K562 treated with DMSO at 1 percent for 48 hours (cell line): ENCODE data around the gene HOXA6. TPM values are rescaled to one million over a fixed set of nuclear protein-coding genes. Genes with fewer than 3 reads are reported as not detected.

Source experiments
- total RNA-seq: library from RNA; unstranded; fragments of 300-600 nt; gene quantifications from 2 replicates; pipeline ENCODE4 v1.2.3, GENCODE V29; 2022; ENCODE audit warnings: low replicate concordance; ENCODE audit errors: extremely low read depth

The HOXA6 gene
- total RNA-seq, 1 experiment from 2014 or later, result not detected

Other genes with a start within 250 kb of the HOXA6 start
- not detected in 2 replicates for gene HOXA1, start 51.8 kb downstream of the HOXA6 start, total RNA-seq
- not detected in 2 replicates for gene HOXA2, start 45.1 kb downstream of the HOXA6 start, total RNA-seq
- gene HOXA4, start 17.0 kb downstream of the HOXA6 start, total RNA-seq, result not detected in 2 replicates
- not detected in 2 replicates for gene HOXA5, start 4.1 kb downstream of the HOXA6 start, total RNA-seq
- gene HOXA3, start 4.8 kb upstream of the HOXA6 start, total RNA-seq, result not detected in 2 replicates
- not detected in 2 replicates for gene HOXA7, start 8.9 kb upstream of the HOXA6 start, total RNA-seq
- gene HOXA9, start 17.8 kb upstream of the HOXA6 start, total RNA-seq, result not detected in 2 replicates
- not detected in 2 replicates for gene HOXA10, start 26.5 kb upstream of the HOXA6 start, total RNA-seq
- gene HOXA11, start 37.5 kb upstream of the HOXA6 start, total RNA-seq, result not detected in 2 replicates
- gene HOXA13, start 52.3 kb upstream of the HOXA6 start, total RNA-seq, result not detected in 2 replicates
- gene EVX1, start 95.0 kb upstream of the HOXA6 start, total RNA-seq, result not detected in 2 replicates